HuH-7 (cell line): Measurements from ENCODE around the gene NAP1L4.
A peak's percentile ranks its signal among the peaks of the same experiment; 100 is the strongest.

Source experiments
- DNase-seq: peaks from one replicate; pipeline ENCODE4 v3.0.0; 2011; ENCODE audit warnings: low spot score

Gene NAP1L4

GRCh38 chr11:2904153-2905052 is 87.7 kb downstream of the NAP1L4 start:
- DNase-seq = no peak

GRCh38 chr11:2903672-2904011 is 88.5 kb downstream of the NAP1L4 start:
- DNase-seq = no peak

GRCh38 chr11:2902784-2903671 is 89.1 kb downstream of the NAP1L4 start:
- peak; percentile 80 for DNase-seq

GRCh38 chr11:2901854-2902783 is 90.0 kb downstream of the NAP1L4 start:
- peak; percentile 99 for DNase-seq

- no peak for DNase-seq
Measured at GRCh38 chr11:2901196-2901796, 90.8 kb downstream of the NAP1L4 start.

GRCh38 chr11:2899080-2899783 is 92.9 kb downstream of the NAP1L4 start:
- no peak for DNase-seq

- no peak for DNase-seq
Measured at GRCh38 chr11:2898366-2899079, 93.6 kb downstream of the NAP1L4 start.

- DNase-seq = no peak
Measured at GRCh38 chr11:2897048-2897447, 95.1 kb downstream of the NAP1L4 start.

GRCh38 chr11:2896047-2896446 is 96.1 kb downstream of the NAP1L4 start:
- no peak for DNase-seq
